GM18526 (cell line): ENCODE measurements around the gene ATP2C2.

Experiments used
- POLR2A ChIP-seq: IDR thresholded peaks from 3 replicates; pipeline ENCODE4 v1.6.1; 2011; ENCODE audit not compliant: insufficient read length; ENCODE audit errors: extremely low read depth

ATP2C2 gene

GRCh38 chr16:84332975-84333684 is 35.2 kb upstream of the ATP2C2 start:
- TF ChIP-seq POLR2A = no peak

DNA sequence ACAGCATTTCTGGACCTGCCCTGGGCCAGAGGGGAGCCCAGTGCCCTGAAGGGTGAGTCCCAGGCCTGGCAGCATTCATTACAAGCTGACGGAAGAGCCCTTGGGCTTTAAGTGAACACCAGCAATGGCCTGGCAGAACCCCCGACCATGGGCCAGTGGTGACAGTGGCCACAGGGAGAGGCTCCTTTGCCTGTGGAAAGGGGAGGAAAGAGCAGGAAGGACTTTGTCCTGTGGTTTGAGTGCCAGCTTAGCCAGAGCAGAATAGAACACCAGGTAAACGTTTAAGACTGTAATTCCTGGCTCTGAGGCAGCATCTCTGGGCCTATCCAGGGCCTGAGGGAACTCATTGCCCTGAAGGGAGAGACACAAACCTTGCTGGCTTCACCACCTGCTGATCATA is 34.3 kb upstream of the ATP2C2 start:
- TF ChIP-seq POLR2A = no peak

DNA sequence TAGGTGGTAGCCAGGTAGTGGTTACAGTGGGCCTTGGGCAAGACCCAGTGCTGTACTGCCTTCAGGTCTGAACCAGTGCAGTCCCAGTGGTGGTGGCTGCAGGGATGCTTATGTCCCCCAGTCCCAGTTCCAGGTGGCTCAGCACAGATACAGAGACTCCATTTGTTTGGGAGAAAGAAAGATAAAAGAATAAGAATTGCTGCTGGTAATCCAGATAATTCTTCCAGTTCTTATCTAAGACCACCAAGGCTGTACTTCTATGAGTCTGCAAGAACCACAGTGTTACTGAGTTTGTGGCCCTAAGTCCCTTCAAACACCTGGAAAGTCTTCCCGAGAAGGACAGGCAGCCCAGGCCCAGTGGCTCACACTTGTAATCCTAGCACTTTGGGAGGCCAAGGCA is 33.9 kb upstream of the ATP2C2 start:
- TF ChIP-seq POLR2A = no peak

- TF ChIP-seq POLR2A = no peak
Measured at GRCh38 chr16:84339311-84339710, 29.0 kb upstream of the ATP2C2 start.

- no peak for TF ChIP-seq POLR2A
Measured at GRCh38 chr16:84339766-84340165, 28.6 kb upstream of the ATP2C2 start.

- TF ChIP-seq POLR2A = no peak
Measured at GRCh38 chr16:84340325-84341040, 27.9 kb upstream of the ATP2C2 start.

DNA sequence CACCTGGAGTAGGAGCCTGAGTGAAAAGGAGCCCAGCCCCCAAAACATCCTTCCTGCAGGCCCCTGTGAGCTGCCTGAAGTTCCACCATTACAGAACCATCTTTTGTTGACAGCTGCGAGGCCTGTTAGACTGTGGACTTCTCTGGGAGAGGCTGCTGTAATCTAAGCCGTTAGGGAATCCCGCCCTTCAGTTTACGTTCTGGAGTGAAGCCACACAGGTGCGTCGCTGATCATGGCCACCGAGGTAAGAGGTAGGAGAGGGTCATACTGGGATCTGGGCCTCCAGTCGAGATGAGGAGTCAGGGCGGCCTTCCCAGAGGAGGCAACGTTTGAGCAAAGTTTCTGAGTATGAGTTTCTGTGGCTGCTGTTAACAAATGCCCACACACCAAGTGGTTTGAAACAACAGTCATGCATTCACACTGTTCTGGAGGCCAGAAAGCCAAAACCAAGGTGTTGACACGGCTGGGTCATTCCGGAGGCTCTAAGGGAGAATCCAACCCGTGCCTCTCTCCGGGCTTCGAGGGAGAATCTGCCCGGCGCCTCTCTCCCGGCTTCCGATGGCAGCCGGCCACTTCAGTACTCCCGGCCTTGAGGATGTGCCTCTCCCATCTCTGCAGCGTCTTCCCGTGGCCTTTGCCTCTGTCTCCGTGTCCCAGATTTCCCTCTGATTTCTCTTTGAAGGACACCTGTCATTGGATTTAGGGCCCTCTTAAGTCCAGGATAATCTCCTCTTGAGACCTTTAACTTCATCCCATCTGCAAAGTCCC is 26.6 kb upstream of the ATP2C2 start:
- TF ChIP-seq POLR2A = no peak

DNA sequence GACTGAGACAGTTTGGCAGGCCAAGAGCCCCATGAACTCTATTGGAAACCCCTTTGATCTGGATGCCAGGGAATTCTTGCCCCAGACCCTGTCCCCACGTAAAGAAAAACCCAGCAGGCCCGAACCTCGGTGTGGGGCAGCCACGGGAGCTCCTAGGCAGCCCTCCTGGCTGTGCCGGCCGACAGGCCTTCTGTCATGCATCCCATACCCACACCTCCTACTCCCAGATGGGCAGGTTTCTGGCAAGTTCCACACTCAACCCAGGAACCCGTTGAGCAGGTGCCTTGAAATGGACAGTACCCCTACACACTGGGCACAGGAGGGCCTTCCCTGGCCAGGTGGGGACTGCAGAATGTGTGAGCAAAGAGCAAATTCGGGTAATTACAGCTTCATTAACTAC is 23.6 kb upstream of the ATP2C2 start:
- TF ChIP-seq POLR2A = no peak

DNA sequence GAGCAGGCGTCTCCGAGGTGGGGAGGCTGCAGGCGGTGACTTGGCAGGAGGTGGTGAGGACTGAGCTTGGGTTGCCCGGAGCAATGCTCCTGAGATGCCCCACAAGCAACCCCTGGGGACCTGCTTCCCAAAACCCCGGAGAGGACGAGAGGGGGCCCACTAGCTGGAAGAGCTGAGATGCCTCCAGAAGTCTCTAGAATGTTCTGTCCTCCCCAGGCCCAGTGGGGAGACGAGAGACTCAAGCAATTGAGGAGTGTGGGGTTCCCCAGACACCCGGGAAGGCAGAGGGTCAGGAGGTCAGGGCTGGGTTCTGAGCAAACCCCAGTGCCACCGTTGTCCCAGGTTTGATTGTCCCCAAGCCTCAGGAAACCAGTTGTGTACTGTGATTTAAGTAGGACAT is 21.2 kb upstream of the ATP2C2 start:
- TF ChIP-seq POLR2A = no peak

DNA sequence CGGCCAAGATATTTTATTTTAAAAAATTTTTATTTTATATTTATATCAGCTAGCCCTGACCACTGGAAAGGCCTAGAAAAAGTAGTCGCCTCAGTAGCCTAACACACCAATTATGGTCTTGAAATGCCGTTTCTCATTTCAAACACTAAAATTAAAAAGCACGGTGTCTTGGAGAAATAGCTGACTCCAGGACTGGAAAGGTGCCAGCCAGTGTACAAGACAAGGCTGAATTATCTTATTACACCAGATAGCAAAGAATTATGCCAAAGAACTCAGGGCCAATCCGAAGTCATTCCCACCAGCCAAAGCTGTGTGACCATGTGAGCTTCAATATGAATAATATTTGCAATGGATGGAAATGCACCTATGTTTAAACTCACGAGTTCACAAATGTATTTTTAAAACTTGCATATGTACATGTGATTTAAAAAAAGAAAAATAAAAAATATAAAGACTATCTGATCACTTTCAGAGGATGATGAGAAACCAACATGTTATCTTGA is 19.9 kb upstream of the ATP2C2 start:
- TF ChIP-seq POLR2A = no peak

GRCh38 chr16:84349862-84350684 is 18.3 kb upstream of the ATP2C2 start:
- no peak for TF ChIP-seq POLR2A

GRCh38 chr16:84350685-84351400 is 17.5 kb upstream of the ATP2C2 start:
- TF ChIP-seq POLR2A = no peak

DNA sequence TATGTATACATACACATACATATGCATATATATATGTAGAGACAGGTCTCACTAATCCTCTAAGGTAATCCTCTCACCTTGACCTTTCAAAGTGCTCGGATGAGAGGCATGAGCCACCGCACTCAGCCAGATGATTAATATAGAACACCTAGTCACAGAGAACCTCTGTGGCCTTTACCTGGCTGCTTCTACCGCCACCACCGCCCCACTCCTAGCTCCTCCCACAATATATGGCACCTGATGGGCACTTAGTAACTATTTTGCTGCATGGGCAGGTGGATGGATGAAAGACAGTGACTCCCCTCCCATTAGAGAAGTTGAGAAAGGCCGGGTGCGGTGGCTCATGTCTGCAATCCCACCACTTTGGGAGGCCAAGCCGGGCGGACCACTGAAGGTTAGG is 16.7 kb upstream of the ATP2C2 start:
- no peak for TF ChIP-seq POLR2A

- TF ChIP-seq POLR2A = no peak
Measured at GRCh38 chr16:84354306-84354705, 14.0 kb upstream of the ATP2C2 start.
